ENCODE measurements around the gene C14orf180.

GRCh38 chr14:104596451-104596918 lies 16.9 kb downstream of the C14orf180 start:
- TF ChIP-seq RXRA (IDR thresholded peaks at IDR 0.05; ENCODE audit: insufficient read depth, low read depth, low read length) (no peak), CTCF (IDR thresholded peaks at IDR 0.05; ENCODE audit: control extremely low read depth in 1 of 3, insufficient read depth in 1 of 3, low read depth in 1 of 3, low read length in 3 of 3) (no peak), ATF2 (IDR thresholded peaks at IDR 0.05; ENCODE audit: low read length) (no peak), EGR1 (IDR thresholded peaks at IDR 0.05; ENCODE audit: borderline replicate concordance, low read depth, low read length) (no peak), TCF12 (IDR thresholded peaks at IDR 0.05; ENCODE audit: low read depth, low read length) (no peak), POLR2A (IDR thresholded peaks at IDR 0.05; ENCODE audit: control extremely low read depth in 1 of 2, low read depth in 2 of 2, low read length in 2 of 2) (no peak), RAD21 (IDR thresholded peaks at IDR 0.05 in 1 of 2, conservative IDR thresholded peaks at IDR 0.05 in 1 of 2; ENCODE audit: low read depth in 2 of 2, low read length in 2 of 2) (no peak), ZNF274 (IDR thresholded peaks at IDR 0.05; ENCODE audit: borderline replicate concordance, extremely low read depth, low read length) (no peak), BACH1 (IDR thresholded peaks at IDR 0.05; ENCODE audit: low read length) (no peak), SP2 (IDR thresholded peaks at IDR 0.05; ENCODE audit: low read length) (no peak), EP300 (IDR thresholded peaks at IDR 0.05; ENCODE audit: borderline replicate concordance in 1 of 2, low read depth in 2 of 2, low read length in 2 of 2) (no peak), CEBPB (IDR thresholded peaks at IDR 0.05; ENCODE audit: low read depth, low read length) (no peak), POLR2AphosphoS5 (IDR thresholded peaks at IDR 0.05; ENCODE audit: low read depth, low read length) (no peak)
